Astrocyte (in vitro differentiated cells and primary cell): ENCODE data around the gene PAFAH2. TPM values are rescaled to one million over a fixed set of nuclear protein-coding genes. Genes with fewer than 3 reads are reported as not detected.

Experiments used
- DNase-seq: peaks from one replicate; pipeline ENCODE4 v3.0.0-alpha.2; 2010; ENCODE audit warnings: low read depth
- FAIRE-seq: peaks from 2 replicates; lab custom pipeline; 2011; peaks lifted over from hg19 to GRCh38; lab: Jason Lieb, UNC
- H2AFZ ChIP-seq: 2 replicates; pipeline ENCODE4 v1.6.0; 2012; ENCODE audit warnings: low read depth, low read length, inconsistent platforms
- H3K27ac ChIP-seq: 2 replicates; pipeline ENCODE4 v1.5.1; 2011; ENCODE audit warnings: low read depth, low read length, inconsistent platforms
- H3K27me3 ChIP-seq: 2 replicates; pipeline ENCODE4 v1.6.0; 2011; ENCODE audit warnings: low read length, inconsistent platforms; ENCODE audit not compliant: insufficient read depth
- H3K36me3 ChIP-seq: 2 replicates; pipeline ENCODE4 v1.5.1; 2011; ENCODE audit warnings: low read length, inconsistent platforms; ENCODE audit not compliant: insufficient read depth
- H3K4me1 ChIP-seq: 2 replicates; pipeline ENCODE4 v1.5.1; 2011; ENCODE audit warnings: low read length, inconsistent platforms; ENCODE audit not compliant: insufficient read depth
- H3K4me2 ChIP-seq: 2 replicates; pipeline ENCODE4 v1.6.0; 2012; ENCODE audit warnings: low read length, inconsistent platforms
- H3K4me3 ChIP-seq: 2 replicates; pipeline ENCODE4 v1.5.1; 2011; ENCODE audit warnings: low read depth, mild to moderate bottlenecking, low read length, inconsistent platforms; ENCODE audit not compliant: insufficient read depth
- H3K79me2 ChIP-seq: 2 replicates; pipeline ENCODE4 v1.6.0; 2012; ENCODE audit warnings: mild to moderate bottlenecking, low read length, inconsistent platforms; ENCODE audit not compliant: insufficient read depth
- H3K9ac ChIP-seq: 2 replicates; pipeline ENCODE4 v1.6.0; 2012; ENCODE audit warnings: mild to moderate bottlenecking, low read length, inconsistent platforms
- H3K9me3 ChIP-seq: 2 replicates; pipeline ENCODE4 v1.5.1; 2012; ENCODE audit warnings: low read depth, mild to moderate bottlenecking, low read length, inconsistent platforms; ENCODE audit not compliant: insufficient read depth
- H4K20me1 ChIP-seq: 2 replicates; pipeline ENCODE4 v1.6.0; 2012; ENCODE audit warnings: low read length, inconsistent platforms; ENCODE audit not compliant: insufficient read depth
- H3K27ac Mint-ChIP-seq: one replicate; pipeline ENCODE4 v1.8.0; 2021; ENCODE audit warnings: mild to moderate bottlenecking, mixed read lengths; ENCODE audit not compliant: unreplicated experiment
- H3K27me3 Mint-ChIP-seq: one replicate; pipeline ENCODE4 v1.8.0; 2021; ENCODE audit warnings: low read depth, mixed read lengths; ENCODE audit not compliant: unreplicated experiment
- H3K36me3 Mint-ChIP-seq: one replicate; pipeline ENCODE4 v1.8.0; 2021; ENCODE audit warnings: low read depth, mixed read lengths; ENCODE audit not compliant: unreplicated experiment
- H3K4me1 Mint-ChIP-seq: one replicate; pipeline ENCODE4 v1.8.0; 2021; ENCODE audit warnings: low read depth, mixed read lengths; ENCODE audit not compliant: unreplicated experiment
- H3K4me3 Mint-ChIP-seq: one replicate; pipeline ENCODE4 v1.8.0; 2021; ENCODE audit warnings: mild to moderate bottlenecking, moderate library complexity, mixed read lengths; ENCODE audit not compliant: unreplicated experiment
- H3K9me3 Mint-ChIP-seq: one replicate; pipeline ENCODE4 v1.8.0; 2021; ENCODE audit warnings: mild to moderate bottlenecking, mixed read lengths; ENCODE audit not compliant: unreplicated experiment
- CTCF ChIP-seq: IDR thresholded peaks from 2 replicates; pipeline ENCODE4 v1.5.1; 2011; ENCODE audit warnings: low read depth, mild to moderate bottlenecking, inconsistent platforms, low read length, moderate library complexity; ENCODE audit not compliant: insufficient read depth
- EZH2 ChIP-seq: IDR thresholded peaks from 2 replicates; pipeline ENCODE4 v1.6.1; 2012; ENCODE audit warnings: mild to moderate bottlenecking, low read length, inconsistent platforms; ENCODE audit not compliant: insufficient read depth
- total RNA-seq: library from RNA; stranded (reverse); gene quantifications from 2 replicates; pipeline ENCODE4 v1.2.1, GENCODE V29; 2021

PAFAH2 gene
- total RNA-seq, 1 donor from 2014 or later: 14.1 TPM

- Histone ChIP-seq H3K9me3 (no peaks in the 10 kb centered on the region), H3K9ac (no peak overlapping the region), H2AFZ (no peak overlapping the region), H3K79me2 (peaks cover 12% of the 10 kb centered on the region), H3K4me1 (peaks cover 26% of the 10 kb centered on the region), H4K20me1 (no peaks in the 10 kb centered on the region), H3K4me3 (no peak overlapping the region), H3K4me2 (peak overlapping the region; percentile 0), H3K27me3 (no peaks in the 10 kb centered on the region), H3K36me3 (no peaks in the 10 kb centered on the region), H3K27ac (no peak overlapping the region)
- no peaks in the 10 kb centered on the region for H3K9me3 Mint-ChIP-seq
- H3K27ac Mint-ChIP-seq: no peak overlapping the region
- peaks cover 16% of the 10 kb centered on the region for H3K36me3 Mint-ChIP-seq
- no peaks in the 10 kb centered on the region for H3K27me3 Mint-ChIP-seq
- no peak for FAIRE-seq
- H3K4me1 Mint-ChIP-seq: peaks cover 24% of the 10 kb centered on the region
- H3K4me3 Mint-ChIP-seq: peak overlapping the region; percentile 69
- no peak for TF ChIP-seq EZH2
- no peak for TF ChIP-seq CTCF
- DNase-seq: no peak
Observed at GRCh38 chr1:26027716-26028489, 30.0 kb upstream of the PAFAH2 start.

GRCh38 chr1:26025517-26025916 lies 27.7 kb upstream of the PAFAH2 start:
- Histone ChIP-seq H2AFZ (no peak overlapping the region), H3K9me3 (no peaks in the 10 kb centered on the region), H3K27me3 (no peaks in the 10 kb centered on the region), H3K9ac (no peak overlapping the region), H4K20me1 (no peaks in the 10 kb centered on the region), H3K4me2 (peak overlapping the region; percentile 84), H3K79me2 (peaks cover 23% of the 10 kb centered on the region), H3K4me1 (peaks cover 48% of the 10 kb centered on the region), H3K36me3 (no peaks in the 10 kb centered on the region), H3K4me3 (no peak overlapping the region), H3K27ac (no peak overlapping the region)
- no peak for TF ChIP-seq CTCF
- Mint-ChIP-seq H3K36me3 (peaks cover 8% of the 10 kb centered on the region), H3K27me3 (no peaks in the 10 kb centered on the region), H3K9me3 (no peaks in the 10 kb centered on the region), H3K27ac (no peak overlapping the region), H3K4me3 (peak overlapping the region; percentile 81), H3K4me1 (peaks cover 35% of the 10 kb centered on the region)
- FAIRE-seq (no peak), DNase-seq (no peak)

GRCh38 chr1:26025060-26025459 lies 27.2 kb upstream of the PAFAH2 start:
- Histone ChIP-seq H3K27me3 (no peaks in the 10 kb centered on the region), H3K9me3 (no peaks in the 10 kb centered on the region), H3K9ac (no peak overlapping the region), H3K79me2 (peaks cover 23% of the 10 kb centered on the region), H2AFZ (no peak overlapping the region), H4K20me1 (no peaks in the 10 kb centered on the region), H3K4me1 (peaks cover 53% of the 10 kb centered on the region), H3K36me3 (no peaks in the 10 kb centered on the region), H3K27ac (no peak overlapping the region), H3K4me3 (peak overlapping the region; percentile 60), H3K4me2 (peak overlapping the region; percentile 84)
- DNase-seq (no peak), FAIRE-seq (no peak)
- peaks cover 39% of the 10 kb centered on the region for H3K4me1 Mint-ChIP-seq
- TF ChIP-seq EZH2 (no peak), CTCF (no peak)
- no peak overlapping the region for H3K27ac Mint-ChIP-seq
- peaks cover 7% of the 10 kb centered on the region for H3K36me3 Mint-ChIP-seq
- peak overlapping the region; percentile 81 for H3K4me3 Mint-ChIP-seq
- H3K27me3 Mint-ChIP-seq: no peaks in the 10 kb centered on the region
- H3K9me3 Mint-ChIP-seq: no peaks in the 10 kb centered on the region
